Heart left ventricle (tissue), 13 donors: ENCODE measurements around the gene BDH2.

Source experiments
- CTCF ChIP-seq, 12 donors: fragments of 200-600 bp; sonication (generic) in 4 of 12; IDR thresholded peaks; one replicate each; pipeline versions ENCODE4 v1.5.0 to v1.8.0; 2018 to 2022; ENCODE audit warnings: antibody characterized with exemption in 12 of 12, mild to moderate bottlenecking in 5 of 12
- POLR2A ChIP-seq, 2 donors: fragments of 450-650 bp; IDR thresholded peaks; one replicate each; pipeline ENCODE4 v1.6.1; 2017; ENCODE audit warnings: antibody characterized with exemption in 2 of 2, mild to moderate bottlenecking in 2 of 2, moderate library complexity in 2 of 2
- donor health status: ischemic (EF 13 %, LVEDD 7.1; RV severe dilation, severe dysfunction).
- donor health status: DM: no; HTN: yes; CAD: no.
- donor health status: DM: no; HTN: no; CAD: no.
- donor health status: ischemic (EF 25% LVEDD 6.9; RV normal size, moderate dysfunction).
- donor health status: ischemic (EF 25% LVEDD 5.7; RV mildly dilated, moderate dysfunction).
- donor health status: ischemic (EF 35%, LVEDD 5.7; RV mildly dilated, moderate dysfunction).
- donor health status: nonischemic (EF 11% LVEDD 7.7; RV severe dilation, severe dysfunction).
- donor health status: DM: yes; HTN: yes; CAD: no.
- donor health status: PGD.
- donor health status: ischemic (EF 29% LVEDD 5.4; RV normal size, mild dysfunction).
- donor health status: nonischemic (EF 23%, LVEDD 6.1; RV moderate dilation, normal function).

- TF ChIP-seq CTCF (IDR thresholded peaks at IDR 0.05), result peak; percentile 59 to 75 (median 66)
- TF ChIP-seq POLR2A (IDR thresholded peaks at IDR 0.05), result no peak
These were observed 53.0 kb downstream of the BDH2 start for GRCh38 chr4:103046416-103047290.
